Limb (tissue), 2 donors: Measurements from ENCODE around the gene VPS41.
"Not testable (repeated sequence)": the region's sequence is repeated elsewhere in the genome, so short reads cannot be mapped to it uniquely, and the experiment has no call there.

Experiments used
- DNase-seq, 2 donors: peaks; one replicate each; pipeline ENCODE4 v3.0.0-alpha.2; 2016; ENCODE audit errors: extremely low spot score in 2 of 2

VPS41 gene

GRCh38 chr7:38908759-38909335 is at the start of gene VPS41:
VPS41 (minus strand) TSS chr7:38909191; CDS start chr7:38909174, 17 bp downstream.
- peak; percentile 81 to 85 for DNase-seq

DNA sequence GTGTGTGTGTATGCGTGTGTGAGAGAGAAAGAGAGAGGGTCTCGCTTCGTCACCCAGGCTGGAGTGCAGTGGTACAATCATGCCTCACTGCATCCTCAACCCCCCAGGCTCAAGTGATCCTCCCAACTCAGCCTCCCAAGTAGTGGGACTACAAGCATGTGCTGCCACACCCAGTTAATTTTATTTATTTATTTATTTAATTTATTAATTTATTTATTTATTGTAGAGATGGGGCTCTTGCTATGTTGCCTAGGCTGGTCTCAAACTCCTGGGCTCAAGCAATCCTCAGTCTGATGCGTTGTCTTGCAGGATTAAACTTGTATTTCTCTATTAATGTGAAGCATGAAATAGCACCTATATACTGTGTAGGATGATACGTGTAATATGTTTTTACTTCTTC is 46.9 kb upstream of the VPS41 start:
- DNase-seq = no peak

DNA sequence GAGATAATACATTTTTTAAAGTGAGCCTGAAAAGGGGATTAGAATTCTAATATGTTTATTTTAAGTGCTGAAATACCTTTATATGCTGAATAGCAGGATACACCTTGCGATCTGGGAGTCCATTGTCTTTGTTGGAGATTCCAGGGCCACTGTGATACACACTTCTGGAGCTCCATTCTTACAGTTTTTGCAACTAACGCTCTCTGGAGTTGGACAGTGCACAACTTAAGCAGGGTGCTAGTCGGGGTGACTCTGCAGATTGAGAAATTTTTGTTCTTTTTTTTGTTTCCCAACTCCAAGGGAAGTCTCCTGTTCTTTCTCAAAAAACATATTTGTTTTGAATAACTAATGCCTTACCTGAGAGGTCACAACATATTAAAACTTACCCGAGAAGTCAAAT is 45.0 kb upstream of the VPS41 start:
- no peak for DNase-seq

- DNase-seq = no peak
Observed at GRCh38 chr7:38953227-38953626, 44.2 kb upstream of the VPS41 start.

DNA sequence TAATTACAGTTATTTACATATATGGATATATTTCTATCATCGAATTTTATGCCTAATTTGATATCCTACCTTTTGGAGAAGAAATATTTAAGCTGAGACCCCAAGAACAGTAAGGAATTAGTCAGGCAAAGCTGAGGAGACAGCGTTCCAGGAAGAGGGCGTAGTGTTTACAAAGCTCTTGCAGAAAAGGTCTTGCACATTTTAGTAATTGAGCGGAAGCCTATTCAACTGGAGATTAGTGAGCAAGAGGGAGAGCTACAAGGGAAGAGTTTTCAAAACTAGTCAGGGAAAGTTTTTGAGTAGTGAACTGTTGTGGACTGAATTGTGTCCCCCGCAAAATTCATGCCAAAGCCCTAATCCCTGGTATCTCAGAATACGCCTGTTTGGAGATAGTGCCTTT is 42.2 kb upstream of the VPS41 start:
- DNase-seq = no peak

DNA sequence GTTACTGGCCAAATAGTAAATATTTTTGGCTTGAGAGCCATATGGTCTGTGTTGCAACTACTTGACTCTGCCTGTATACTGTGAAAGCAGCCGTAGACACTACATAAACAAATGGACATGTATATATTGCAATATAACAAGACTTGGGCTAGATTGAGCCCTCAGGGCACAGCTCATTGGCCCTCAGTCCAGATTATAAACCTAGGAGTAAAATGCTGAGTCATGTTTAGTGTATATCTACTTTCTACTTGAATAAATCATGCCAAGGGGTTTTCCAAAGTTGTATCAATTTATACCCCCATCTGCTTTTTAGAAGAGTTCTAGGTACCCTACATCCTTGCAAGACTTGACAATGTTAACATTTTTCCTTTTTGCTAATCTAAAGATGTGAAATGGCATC is 41.3 kb upstream of the VPS41 start:
- DNase-seq = no peak

DNA sequence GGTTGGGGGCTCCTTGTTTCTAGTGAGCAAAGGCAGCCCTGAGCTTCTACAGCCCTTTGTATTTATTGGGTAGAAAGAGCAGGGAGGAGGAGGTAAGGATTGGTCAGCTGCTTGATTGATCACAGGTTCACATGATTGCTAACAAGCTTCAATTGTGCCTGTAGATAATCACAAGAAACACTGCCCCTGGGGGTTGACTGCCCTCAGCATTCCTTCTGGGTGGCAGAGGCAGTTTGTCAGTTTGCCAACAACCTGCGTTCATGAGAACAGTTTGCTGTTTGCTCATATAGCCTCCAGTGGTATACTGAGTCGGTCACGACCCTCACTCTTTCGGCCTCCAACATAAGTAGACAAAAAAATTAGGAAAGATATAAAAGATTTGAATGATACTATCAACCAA is 38.5 kb upstream of the VPS41 start:
- not testable (repeated sequence) for DNase-seq

- DNase-seq = no peak
Observed at GRCh38 chr7:38942431-38943051, 33.5 kb upstream of the VPS41 start.

DNA sequence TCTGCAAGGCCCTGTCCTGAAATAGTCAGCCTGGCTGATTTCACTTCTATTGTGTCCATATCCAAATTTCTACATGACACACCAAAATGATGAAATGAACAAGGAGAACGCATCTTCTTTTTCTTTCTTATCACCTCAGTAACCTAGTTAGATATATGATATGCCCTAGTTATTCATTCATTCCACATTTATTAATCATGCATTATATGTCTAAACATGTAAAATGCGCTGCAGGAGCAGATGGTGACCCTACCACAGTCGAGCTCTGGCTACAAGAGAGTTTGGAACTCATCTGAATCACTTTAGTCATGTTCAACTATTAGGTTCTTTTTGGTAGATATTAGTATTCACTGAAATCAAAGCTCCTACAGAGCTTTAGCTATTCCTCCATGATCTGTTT is 31.8 kb upstream of the VPS41 start:
- DNase-seq = no peak

- no peak for DNase-seq
Observed at GRCh38 chr7:38938589-38938988, 29.6 kb upstream of the VPS41 start.

GRCh38 chr7:38938001-38938485 is 29.1 kb upstream of the VPS41 start:
- no peak for DNase-seq

- no peak for DNase-seq
Observed at GRCh38 chr7:38936641-38937040, 27.6 kb upstream of the VPS41 start.

- no peak for DNase-seq
Observed at GRCh38 chr7:38934536-38934935, 25.5 kb upstream of the VPS41 start.

GRCh38 chr7:38934051-38934450 is 25.1 kb upstream of the VPS41 start:
- no peak for DNase-seq

- peak; percentile 72 to 84 for DNase-seq
Observed at GRCh38 chr7:38932509-38933168, 23.6 kb upstream of the VPS41 start.

- no peak for DNase-seq
Observed at GRCh38 chr7:38929460-38930171, 20.6 kb upstream of the VPS41 start.

DNA sequence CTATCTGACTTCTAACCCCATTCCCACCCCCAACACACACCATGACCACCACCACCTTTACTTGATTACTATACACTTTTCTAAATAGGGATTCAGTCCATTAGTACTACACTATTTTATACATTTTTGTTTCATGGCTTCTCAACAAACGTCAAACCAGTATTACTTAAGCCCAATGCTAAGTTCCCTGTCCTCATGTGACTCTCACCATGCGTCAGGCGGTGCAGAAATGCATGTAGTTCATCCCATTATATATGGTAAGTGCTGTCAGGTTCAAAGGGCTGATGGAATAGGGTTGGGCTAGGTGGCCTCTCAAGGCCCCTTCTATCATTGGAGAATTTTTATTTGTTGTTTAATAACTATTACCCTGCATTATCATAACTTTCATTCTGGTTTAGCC is 19.5 kb upstream of the VPS41 start:
- DNase-seq = no peak

GRCh38 chr7:38927751-38928150 is 18.8 kb upstream of the VPS41 start:
- DNase-seq = no peak

GRCh38 chr7:38920731-38921130 is 11.7 kb upstream of the VPS41 start:
- DNase-seq = no peak

GRCh38 chr7:38916396-38916795 is 7.4 kb upstream of the VPS41 start:
- DNase-seq = no peak

GRCh38 chr7:38909870-38910269 is 879 bp upstream of the VPS41 start:
- no peak for DNase-seq

GRCh38 chr7:38907766-38908165 is 1.2 kb downstream of the VPS41 start:
- DNase-seq = no peak
